Cardiac fibroblast (primary cell): ENCODE measurements around the gene IL12RB1.
A peak's percentile ranks its signal among the peaks of the same experiment; 100 is the strongest.
"Not testable (repeated sequence)": the region's sequence is repeated elsewhere in the genome, so short reads cannot be mapped to it uniquely, and the experiment has no call there.

Experiments
- DNase-seq, 2 donors: peaks; one replicate each; pipeline versions ENCODE4 v3.0.0 to v3.0.0-alpha.2; 2010; ENCODE audit warnings: low read depth in 2 of 2
- H3K4me3 ChIP-seq, 2 donors: replicated peaks in 1 of 2; 1 replicate in 1 of 2; 2 replicates in 1 of 2; pipeline ENCODE4 v1.5.1; 2011; ENCODE audit warnings: low read depth in 2 of 2, low read length in 2 of 2, mild to moderate bottlenecking in 2 of 2, moderate library complexity in 1 of 2
- CTCF ChIP-seq: IDR thresholded peaks from one replicate; pipeline ENCODE4 v1.5.1; 2011; ENCODE audit warnings: low read depth, mild to moderate bottlenecking, low read length, inconsistent platforms

The IL12RB1 gene

GRCh38 chr19:18089726-18090125 is 3.0 kb upstream of the IL12RB1 start:
- DNase-seq = no peak
- H3K4me3 ChIP-seq = no peak overlapping the region
- TF ChIP-seq CTCF = no peak

GRCh38 chr19:18089096-18089541 is 2.4 kb upstream of the IL12RB1 start:
- peak; percentile 72 to 78 for DNase-seq
- not testable (repeated sequence) for H3K4me3 ChIP-seq

- H3K4me3 ChIP-seq = no peak overlapping the region
- no peak for TF ChIP-seq CTCF
- DNase-seq = no peak
Measured at GRCh38 chr19:18085702-18086457, 854 bp downstream of the IL12RB1 start.

- no peak for TF ChIP-seq CTCF
- no peak overlapping the region for H3K4me3 ChIP-seq
- DNase-seq = no peak
Measured at GRCh38 chr19:18083929-18084684, 2.6 kb downstream of the IL12RB1 start.

GRCh38 chr19:18074192-18074591 is 12.5 kb downstream of the IL12RB1 start:
- DNase-seq = no peak
- no peak for TF ChIP-seq CTCF
- no peak overlapping the region for H3K4me3 ChIP-seq

- no peak for TF ChIP-seq CTCF
- no peak overlapping the region for H3K4me3 ChIP-seq
- DNase-seq = no peak
Measured at GRCh38 chr19:18073197-18073596, 13.5 kb downstream of the IL12RB1 start.

- no peak overlapping the region for H3K4me3 ChIP-seq
- no peak for DNase-seq
- TF ChIP-seq CTCF = no peak
Measured at GRCh38 chr19:18072335-18072734, 14.4 kb downstream of the IL12RB1 start.
